Measurements from ENCODE around the gene PYROXD2.

- TF ChIP-seq, protein P1, sequence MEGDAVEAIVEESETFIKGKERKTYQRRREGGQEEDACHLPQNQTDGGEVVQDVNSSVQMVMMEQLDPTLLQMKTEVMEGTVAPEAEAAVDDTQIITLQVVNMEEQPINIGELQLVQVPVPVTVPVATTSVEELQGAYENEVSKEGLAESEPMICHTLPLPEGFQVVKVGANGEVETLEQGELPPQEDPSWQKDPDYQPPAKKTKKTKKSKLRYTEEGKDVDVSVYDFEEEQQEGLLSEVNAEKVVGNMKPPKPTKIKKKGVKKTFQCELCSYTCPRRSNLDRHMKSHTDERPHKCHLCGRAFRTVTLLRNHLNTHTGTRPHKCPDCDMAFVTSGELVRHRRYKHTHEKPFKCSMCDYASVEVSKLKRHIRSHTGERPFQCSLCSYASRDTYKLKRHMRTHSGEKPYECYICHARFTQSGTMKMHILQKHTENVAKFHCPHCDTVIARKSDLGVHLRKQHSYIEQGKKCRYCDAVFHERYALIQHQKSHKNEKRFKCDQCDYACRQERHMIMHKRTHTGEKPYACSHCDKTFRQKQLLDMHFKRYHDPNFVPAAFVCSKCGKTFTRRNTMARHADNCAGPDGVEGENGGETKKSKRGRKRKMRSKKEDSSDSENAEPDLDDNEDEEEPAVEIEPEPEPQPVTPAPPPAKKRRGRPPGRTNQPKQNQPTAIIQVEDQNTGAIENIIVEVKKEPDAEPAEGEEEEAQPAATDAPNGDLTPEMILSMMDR (IDR thresholded peaks at IDR 0.05; ENCODE audit: borderline replicate concordance, extremely low read depth, low read length, poor library complexity, severe bottlenecking), result no peak
- TF ChIP-seq EZH2 (IDR thresholded peaks at IDR 0.05; ENCODE audit: borderline replicate concordance, low read depth, low read length, severe bottlenecking), result no peak
These were observed 51.8 kb downstream of the PYROXD2 start for GRCh38 chr10:98363220-98363619.
